D721Med (cell line): Measurements from ENCODE around the gene COX19.

ENCODE experiments used
- DNase-seq: peaks from one replicate; pipeline ENCODE4 v3.0.0; 2011; ENCODE audit warnings: low spot score; ENCODE audit not compliant: insufficient read length
- FAIRE-seq: peaks from 2 replicates; lab custom pipeline; 2011; peaks lifted over from hg19 to GRCh38; lab: Jason Lieb, UNC
- CTCF ChIP-seq: IDR thresholded peaks from 2 replicates; pipeline ENCODE4 v1.5.1; 2012; ENCODE audit warnings: mild to moderate bottlenecking, control low read depth; ENCODE audit not compliant: insufficient read depth; ENCODE audit errors: missing control alignments

Gene COX19

GRCh38 chr7:1015196-1016121, 40.1 kb upstream of the COX19 start:
- TF ChIP-seq CTCF = no peak
- DNase-seq (no peak), FAIRE-seq (no peak)

GRCh38 chr7:1014681-1015080, 39.3 kb upstream of the COX19 start:
- no peak for FAIRE-seq
- DNase-seq = no peak
- no peak for TF ChIP-seq CTCF

GRCh38 chr7:1013581-1013980, 38.2 kb upstream of the COX19 start:
- DNase-seq (no peak), FAIRE-seq (no peak)
- no peak for TF ChIP-seq CTCF

- DNase-seq = no peak
- TF ChIP-seq CTCF = no peak
- FAIRE-seq = no peak
Measured at GRCh38 chr7:1012716-1013095, 37.4 kb upstream of the COX19 start.

GRCh38 chr7:1012004-1012715, 36.8 kb upstream of the COX19 start:
- DNase-seq (no peak), FAIRE-seq (no peak)
- TF ChIP-seq CTCF = no peak

- DNase-seq = no peak
- no peak for FAIRE-seq
- no peak for TF ChIP-seq CTCF
Measured at GRCh38 chr7:1011297-1012003, 36.1 kb upstream of the COX19 start.
